HG03108 (cell line): ENCODE data around the gene VSTM2B.

Source experiments
- ATAC-seq: cut with Tn5 transposase; IDR thresholded peaks from one replicate; pipeline ENCODE4 v1.9.1; 2021; ENCODE audit warnings: moderate library complexity; ENCODE audit not compliant: unreplicated experiment

Gene VSTM2B

GRCh38 chr19:29515233-29515619 lies 10.6 kb upstream of the VSTM2B start:
- no peak for ATAC-seq

GRCh38 chr19:29515706-29516357 lies 10.0 kb upstream of the VSTM2B start:
- no peak for ATAC-seq

GRCh38 chr19:29516358-29516725 lies 9.5 kb upstream of the VSTM2B start:
- ATAC-seq: no peak

- ATAC-seq: no peak
Observed at GRCh38 chr19:29516821-29517395, 8.9 kb upstream of the VSTM2B start.

GRCh38 chr19:29517412-29517811 lies 8.4 kb upstream of the VSTM2B start:
- ATAC-seq: no peak

GRCh38 chr19:29517946-29518345 lies 7.8 kb upstream of the VSTM2B start:
- ATAC-seq: no peak

GRCh38 chr19:29519146-29519545 lies 6.6 kb upstream of the VSTM2B start:
- ATAC-seq: no peak

- ATAC-seq: no peak
Observed at GRCh38 chr19:29519931-29520330, 5.9 kb upstream of the VSTM2B start.

- no peak for ATAC-seq
Observed at GRCh38 chr19:29520390-29520789, 5.4 kb upstream of the VSTM2B start.

- ATAC-seq: no peak
Observed at GRCh38 chr19:29521291-29522075, 4.3 kb upstream of the VSTM2B start.

- ATAC-seq: no peak
Observed at GRCh38 chr19:29523568-29523967, 2.2 kb upstream of the VSTM2B start.

- ATAC-seq: no peak
Observed at GRCh38 chr19:29524201-29524911, 1.4 kb upstream of the VSTM2B start.

- ATAC-seq: no peak
Observed at GRCh38 chr19:29524912-29525831, 622 bp upstream of the VSTM2B start.

GRCh38 chr19:29526730-29527499 lies 1.1 kb downstream of the VSTM2B start:
- no peak for ATAC-seq

GRCh38 chr19:29527500-29528328 lies 1.9 kb downstream of the VSTM2B start:
- no peak for ATAC-seq

GRCh38 chr19:29528350-29528945 lies 2.7 kb downstream of the VSTM2B start:
- no peak for ATAC-seq

- no peak for ATAC-seq
Observed at GRCh38 chr19:29528946-29529645, 3.3 kb downstream of the VSTM2B start.
